HUES64 (cell line): ENCODE results near the gene PEX11B.
"Not testable (repeated sequence)": the region's sequence is repeated elsewhere in the genome, so short reads cannot be mapped to it uniquely, and the experiment has no call there.

Experiments used
- H3K27ac ChIP-seq: 2 replicates; pipeline ENCODE4 v1.7.0; 2013; ENCODE audit warnings: low read depth, low read length, inconsistent platforms
- H3K27me3 ChIP-seq: 2 replicates; pipeline ENCODE4 v1.6.1; 2013; ENCODE audit warnings: mild to moderate bottlenecking, low read length; ENCODE audit not compliant: insufficient read depth
- H3K36me3 ChIP-seq: 2 replicates; pipeline ENCODE4 v1.6.1; 2013; ENCODE audit warnings: mild to moderate bottlenecking, low read length; ENCODE audit not compliant: insufficient read depth
- H3K4me1 ChIP-seq: 2 replicates; pipeline ENCODE4 v1.6.1; 2013; ENCODE audit warnings: mild to moderate bottlenecking, low read length, moderate library complexity; ENCODE audit not compliant: insufficient read depth
- H3K4me3 ChIP-seq: 2 replicates; pipeline ENCODE4 v1.5.1; 2013; ENCODE audit warnings: mild to moderate bottlenecking, low read length, moderate library complexity
- H3K9ac ChIP-seq: 2 replicates; pipeline ENCODE4 v1.6.1; 2013; ENCODE audit warnings: mild to moderate bottlenecking, low read depth, low read length
- H3K9me3 ChIP-seq: 2 replicates; pipeline ENCODE4 v1.6.1; 2013; ENCODE audit warnings: low read depth, low read length; ENCODE audit not compliant: insufficient read depth
- WGBS: fragments of 150-250, 120-280 bp; methylation state at CpG from one replicate; pipeline ENCODE4 v1.1.7; 2013; ENCODE audit warnings: missing lambda C conversion rate; 5-methylcytosine and 5-hydroxymethylcytosine counted together

Gene PEX11B

GRCh38 chr1:145926686-145927062, 8.2 kb upstream of the PEX11B start:
- 10% methylated on average over 19 of the region's 19 CpGs for WGBS

GRCh38 chr1:145922266-145922665, 3.7 kb upstream of the PEX11B start:
- Histone ChIP-seq H3K4me1 (peaks cover 8% of the 10 kb centered on the region; the same call in 1 of the 2 replicates), H3K4me3 (no peak overlapping the region), H3K27ac (no peak overlapping the region), H3K9ac (no peak overlapping the region), H3K27me3 (no peaks in the 10 kb centered on the region), H3K9me3 (no peaks in the 10 kb centered on the region), H3K36me3 (peaks cover 38% of the 10 kb centered on the region)
- 94% methylated on average over 2 of the region's 2 CpGs for WGBS

More at GRCh38 chr1:145926686-145927062, 8.2 kb upstream of the PEX11B start:
- Histone ChIP-seq H3K27ac (peak overlapping the region; percentile 77), H3K27me3 (no peaks in the 10 kb centered on the region), H3K36me3 (peaks cover 34% of the 10 kb centered on the region), H3K9ac (peak overlapping the region; percentile 94), H3K9me3 (no peaks in the 10 kb centered on the region), H3K4me3 (peak overlapping the region; percentile 97), H3K4me1 (peaks cover 4% of the 10 kb centered on the region)

DNA sequence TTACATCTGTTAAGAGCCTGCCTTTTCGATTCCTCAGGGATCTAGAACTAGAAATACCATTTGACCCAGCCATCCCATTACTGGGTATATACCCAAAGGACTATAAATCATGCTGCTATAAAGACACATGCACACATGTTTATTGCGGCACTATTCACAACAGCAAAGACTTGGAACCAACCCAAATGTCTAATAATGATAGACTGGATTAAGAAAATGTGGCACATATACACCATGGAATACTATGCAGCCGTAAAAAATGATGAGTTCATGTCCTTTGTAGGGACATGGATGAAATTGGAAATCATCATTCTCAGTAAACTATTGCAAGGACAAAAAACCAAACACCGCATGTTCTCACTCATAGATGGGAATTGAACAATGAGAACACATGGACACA, 1.8 kb upstream of the PEX11B start:
- not testable (repeated sequence) for H3K4me1 ChIP-seq, H3K27me3 ChIP-seq, H3K9ac ChIP-seq, H3K4me3 ChIP-seq, H3K9me3 ChIP-seq, H3K27ac ChIP-seq
- peaks cover 36% of the 10 kb centered on the region for H3K36me3 ChIP-seq
- 69% methylated on average over 1 of the region's 4 CpGs for WGBS

GRCh38 chr1:145918992-145919939, 749 bp upstream of the PEX11B start:
- WGBS = 5% methylated on average over 33 of the region's 33 CpGs
- Histone ChIP-seq H3K4me3 (peak overlapping the region; percentile 89), H3K27me3 (no peaks in the 10 kb centered on the region), H3K9ac (peak overlapping the region; percentile 72), H3K9me3 (no peaks in the 10 kb centered on the region), H3K27ac (peak overlapping the region; percentile 34), H3K36me3 (peaks cover 37% of the 10 kb centered on the region), H3K4me1 (peaks cover 3% of the 10 kb centered on the region; the same call in 1 of the 2 replicates)

DNA sequence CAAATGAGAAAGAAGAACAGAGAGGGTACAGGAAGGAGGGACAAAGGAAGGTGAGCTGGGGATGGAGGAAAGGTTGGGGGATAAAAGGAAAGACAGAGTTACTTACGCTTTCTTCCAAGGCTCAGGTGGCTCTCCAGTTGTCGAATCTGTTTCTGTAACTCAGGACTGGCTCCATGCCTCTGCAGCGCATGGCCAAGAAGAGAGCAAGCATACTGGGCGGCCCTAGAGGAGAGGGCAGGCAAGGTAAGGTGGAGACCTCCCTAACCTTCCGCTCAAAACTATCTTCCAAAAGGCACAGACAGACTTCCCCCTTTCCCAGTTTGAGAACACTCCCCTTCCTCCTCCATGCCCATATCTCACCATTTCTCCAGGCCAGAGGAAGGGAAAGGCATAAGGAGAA, 922 bp downstream of the PEX11B start:
- Histone ChIP-seq H3K9me3 (no peaks in the 10 kb centered on the region), H3K27me3 (no peaks in the 10 kb centered on the region), H3K4me1 (peaks cover 3% of the 10 kb centered on the region; the same call in 1 of the 2 replicates), H3K9ac (no peak overlapping the region), H3K36me3 (peaks cover 23% of the 10 kb centered on the region), H3K27ac (no peak overlapping the region), H3K4me3 (peak overlapping the region; percentile 89)
- 90% methylated on average over 5 of the region's 5 CpGs for WGBS

DNA sequence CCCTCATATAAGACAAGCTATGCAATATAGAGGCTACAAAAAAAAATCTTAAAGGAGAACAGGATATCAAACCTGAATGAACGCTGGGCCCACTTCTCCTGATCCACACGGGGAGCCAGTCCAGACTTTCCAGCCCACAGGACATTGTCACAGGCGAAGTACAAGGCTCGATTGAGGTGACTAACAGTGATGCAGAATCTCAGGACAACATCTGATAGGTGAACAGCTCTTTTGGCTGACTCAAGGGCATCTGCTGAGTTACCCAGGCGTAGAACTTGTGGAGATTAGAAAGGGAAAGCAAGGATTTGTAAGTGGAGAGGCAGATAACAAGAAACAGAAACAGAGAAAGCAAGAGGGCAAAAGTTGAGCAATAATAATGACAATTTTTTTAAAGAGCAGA, 1.8 kb downstream of the PEX11B start:
- H3K36me3 ChIP-seq = peaks cover 23% of the 10 kb centered on the region
- peaks cover 3% of the 10 kb centered on the region; the same call in 1 of the 2 replicates for H3K4me1 ChIP-seq
- H3K9me3 ChIP-seq = no peaks in the 10 kb centered on the region
- no peak overlapping the region for H3K9ac ChIP-seq
- 89% methylated on average over 5 of the region's 5 CpGs for WGBS
- H3K27me3 ChIP-seq = no peaks in the 10 kb centered on the region
- H3K4me3 ChIP-seq = no peak overlapping the region
- H3K27ac ChIP-seq = no peak overlapping the region

- Histone ChIP-seq H3K9ac (no peak overlapping the region), H3K4me1 (peaks cover under 1% of the 10 kb centered on the region; the same call in 1 of the 2 replicates), H3K36me3 (peaks cover 25% of the 10 kb centered on the region), H3K9me3 (no peaks in the 10 kb centered on the region), H3K4me3 (no peak overlapping the region), H3K27me3 (no peaks in the 10 kb centered on the region), H3K27ac (no peak overlapping the region)
- WGBS = 89% methylated on average over 11 of the region's 11 CpGs
Measured at GRCh38 chr1:145912128-145912641, 6.3 kb downstream of the PEX11B start.

- no CpG with 5 or more reads among the region's 1 CpG for WGBS
- H3K4me3 ChIP-seq = no peak overlapping the region
- peaks cover 14% of the 10 kb centered on the region; the same call in 1 of the 2 replicates for H3K36me3 ChIP-seq
- no peaks in the 10 kb centered on the region for H3K9me3 ChIP-seq
- no peaks in the 10 kb centered on the region for H3K27me3 ChIP-seq
- no peak overlapping the region for H3K27ac ChIP-seq
- H3K9ac ChIP-seq = no peak overlapping the region
- peaks cover 2% of the 10 kb centered on the region; the same call in 1 of the 2 replicates for H3K4me1 ChIP-seq
Measured at GRCh38 chr1:145908653-145909052, 9.9 kb downstream of the PEX11B start.

- Histone ChIP-seq H3K36me3 (peaks cover 11% of the 10 kb centered on the region; the same call in 1 of the 2 replicates), H3K4me3 (no peak overlapping the region), H3K27ac (no peak overlapping the region), H3K4me1 (peaks cover 2% of the 10 kb centered on the region; the same call in 1 of the 2 replicates), H3K27me3 (no peaks in the 10 kb centered on the region), H3K9ac (no peak overlapping the region), H3K9me3 (no peaks in the 10 kb centered on the region)
- 77% methylated on average over 10 of the region's 10 CpGs for WGBS
Measured at GRCh38 chr1:145906954-145907753, 11.4 kb downstream of the PEX11B start.

DNA sequence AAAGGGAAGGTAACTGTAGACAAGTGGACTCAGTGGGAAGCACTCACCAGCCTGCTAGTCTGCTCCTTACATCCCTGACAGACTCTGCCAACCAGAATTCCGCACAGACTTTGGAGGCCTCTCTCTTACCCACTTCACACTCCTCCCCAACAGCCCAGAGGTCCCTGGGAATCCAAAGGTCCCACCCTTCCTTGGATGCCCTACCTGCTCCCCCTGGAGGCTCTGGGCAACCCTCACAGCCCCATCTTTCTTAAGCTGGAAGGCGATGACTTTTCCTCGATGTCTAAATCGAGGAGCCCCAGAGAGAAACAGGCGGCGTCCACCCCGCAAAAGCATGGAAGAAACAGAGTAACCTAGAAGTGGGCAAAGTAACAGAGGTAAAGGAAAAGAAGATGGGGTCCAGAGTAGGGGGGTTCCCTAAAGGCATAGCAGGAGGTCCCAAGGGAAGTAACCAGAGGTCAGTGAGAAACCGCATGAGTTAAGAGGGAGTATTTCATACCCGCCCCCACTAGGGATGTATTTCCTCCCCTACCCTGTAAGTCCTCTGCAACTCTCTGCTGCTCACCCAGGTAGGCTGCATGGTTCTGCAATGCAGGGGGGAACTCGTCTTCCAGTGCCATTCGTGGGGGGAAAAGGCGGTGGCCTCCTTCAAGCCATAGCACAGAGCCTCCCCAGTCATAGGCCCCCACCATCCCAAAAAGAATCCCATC, 17.1 kb downstream of the PEX11B start:
- 92% methylated on average over 10 of the region's 12 CpGs for WGBS
- H3K27ac ChIP-seq = no peak overlapping the region

More for the DNA sequence above, 17.1 kb downstream of the PEX11B start:
- Histone ChIP-seq H3K4me3 (no peak overlapping the region), H3K9me3 (no peaks in the 10 kb centered on the region), H3K4me1 (no peaks in the 10 kb centered on the region), H3K9ac (no peak overlapping the region), H3K27me3 (no peaks in the 10 kb centered on the region), H3K36me3 (no peaks in the 10 kb centered on the region)
